Tibial nerve (tissue), 4 donors: Measurements from ENCODE around the gene BTBD2. TPM values are rescaled to one million over a fixed set of nuclear protein-coding genes. Genes with fewer than 3 reads are reported as not detected.

ENCODE experiments used
- DNase-seq, 2 donors: peaks; one replicate each; pipeline ENCODE4 v3.0.0-alpha.2; 2019; ENCODE audit warnings: low spot score in 2 of 2
- H3K27ac ChIP-seq, 4 donors: fragments of 200-600 bp; sonication (generic) in 3 of 4; one replicate each; pipeline ENCODE4 v1.5.1; 2017 to 2019; ENCODE audit warnings: mild to moderate bottlenecking in 1 of 4
- H3K27me3 ChIP-seq, 2 donors: fragments of 200-600 bp; sonication (generic) in 1 of 2; one replicate each; pipeline versions ENCODE4 v1.5.1 to v1.6.0; 2017 to 2019
- H3K36me3 ChIP-seq, 3 donors: fragments of 200-600 bp; sonication (generic); one replicate each; pipeline ENCODE4 v1.5.1; 2018 to 2019
- H3K4me1 ChIP-seq, 4 donors: fragments of 200-600 bp; sonication (generic) in 3 of 4; one replicate each; pipeline ENCODE4 v1.5.1; 2017 to 2019
- H3K4me3 ChIP-seq, 4 donors: fragments of 200-600 bp; sonication (generic) in 3 of 4; one replicate each; pipeline ENCODE4 v1.5.1; 2017 to 2019; ENCODE audit warnings: mild to moderate bottlenecking in 1 of 4, moderate library complexity in 1 of 4
- H3K9me3 ChIP-seq, 4 donors: fragments of 200-600 bp; sonication (generic) in 3 of 4; one replicate each; pipeline ENCODE4 v1.5.1; 2017 to 2019
- EP300 ChIP-seq, 2 donors: sonication (generic); formaldehyde crosslinking; IDR thresholded peaks; one replicate each; pipeline ENCODE4 v1.6.1; 2017; ENCODE audit warnings: antibody characterized with exemption in 2 of 2, mild to moderate bottlenecking in 1 of 2
- POLR2A ChIP-seq, 2 donors: fragments of 450-650 bp; IDR thresholded peaks; one replicate each; pipeline ENCODE4 v1.6.1; 2017; ENCODE audit warnings: antibody characterized with exemption in 2 of 2, mild to moderate bottlenecking in 2 of 2, moderate library complexity in 2 of 2
- WGBS, 2 donors: methylation state at CpG; one replicate each; pipeline ENCODE4 v1.1.5; 2018; 5-methylcytosine and 5-hydroxymethylcytosine counted together
- total RNA-seq, 4 donors: library from RNA; depleted of rRNA; stranded (reverse); fragments of >200 nt; gene quantifications; one replicate each; pipeline ENCODE4 v1.1.0, GENCODE V29; 2016
- TF ChIP-seq, protein P1 (sequence below), 5 experiments: fragments of 200-600 bp in 3 of 5; fragments of 450-650 bp in 2 of 5; sonication (generic) in 3 of 5; IDR thresholded peaks; one replicate each; pipeline ENCODE4 v1.5.1; 2016 to 2019; ENCODE audit warnings: antibody characterized with exemption in 5 of 5, mild to moderate bottlenecking in 3 of 5, moderate library complexity in 2 of 5

Gene BTBD2
- total RNA-seq, 4 donors from 2014 or later: 54.0 to 94.5 (median 73.5) TPM

DNA sequence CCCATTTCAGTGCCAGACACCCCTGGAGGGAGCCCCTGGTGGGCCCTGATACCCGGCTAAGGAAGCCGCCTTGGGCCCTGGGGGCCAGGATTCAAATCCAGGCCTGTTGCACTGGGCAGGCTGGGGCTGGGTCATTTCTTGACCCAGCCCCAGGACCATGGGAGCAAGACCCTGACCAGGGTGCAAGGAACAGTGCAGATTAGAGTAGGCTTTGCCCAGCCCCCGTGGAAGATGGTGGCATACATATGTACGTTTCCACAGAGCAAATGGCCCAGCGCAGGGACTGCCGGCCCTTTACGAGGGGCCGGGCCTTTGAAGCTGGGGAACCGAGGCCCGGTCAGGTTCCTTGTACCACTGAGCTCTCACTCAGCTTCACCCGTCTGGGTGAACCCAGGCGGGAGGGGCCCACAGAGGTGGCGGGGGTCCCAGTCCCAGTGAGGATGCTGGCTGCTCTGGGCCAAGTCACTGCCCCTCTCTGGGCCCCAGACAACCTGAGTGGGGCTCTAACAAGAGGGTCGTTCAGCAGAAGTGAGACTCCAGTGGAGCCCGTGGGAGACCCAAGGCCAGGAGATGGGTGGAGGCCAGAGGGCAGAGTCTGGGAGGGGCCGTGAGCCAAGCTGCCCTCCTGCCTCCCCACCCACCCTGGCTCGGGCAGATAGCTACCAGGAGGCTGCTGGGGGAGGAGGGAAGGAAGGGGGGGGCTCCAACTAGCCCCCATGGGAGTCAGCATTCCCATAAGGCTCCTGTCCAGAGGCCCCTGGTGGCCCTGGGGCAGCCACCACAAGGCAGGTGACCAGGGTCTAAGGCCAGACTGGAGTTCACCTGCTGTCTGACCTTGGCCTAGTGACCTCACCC, 32.8 kb upstream of the BTBD2 start:
- Histone ChIP-seq H3K27me3 (no peaks in the 10 kb centered on the region), H3K9me3 (no peaks in the 10 kb centered on the region), H3K36me3 (peaks cover 0 to 40% (median 9%) of the 10 kb centered on the region in 3 donors), H3K4me3 (peak overlapping the region; percentile 94 to 100 (median 98)), H3K4me1 (peaks cover 0 to 77% (median 73%) of the 10 kb centered on the region in 4 donors), H3K27ac (peak overlapping the region; percentile 99)
- 55 to 56% methylated on average over 16 to 17 of the region's 17 CpGs for WGBS, 2 donors
- DNase-seq: no peak
- TF ChIP-seq POLR2A (IDR thresholded peaks at IDR 0.05): no peak
- TF ChIP-seq, protein P1, sequence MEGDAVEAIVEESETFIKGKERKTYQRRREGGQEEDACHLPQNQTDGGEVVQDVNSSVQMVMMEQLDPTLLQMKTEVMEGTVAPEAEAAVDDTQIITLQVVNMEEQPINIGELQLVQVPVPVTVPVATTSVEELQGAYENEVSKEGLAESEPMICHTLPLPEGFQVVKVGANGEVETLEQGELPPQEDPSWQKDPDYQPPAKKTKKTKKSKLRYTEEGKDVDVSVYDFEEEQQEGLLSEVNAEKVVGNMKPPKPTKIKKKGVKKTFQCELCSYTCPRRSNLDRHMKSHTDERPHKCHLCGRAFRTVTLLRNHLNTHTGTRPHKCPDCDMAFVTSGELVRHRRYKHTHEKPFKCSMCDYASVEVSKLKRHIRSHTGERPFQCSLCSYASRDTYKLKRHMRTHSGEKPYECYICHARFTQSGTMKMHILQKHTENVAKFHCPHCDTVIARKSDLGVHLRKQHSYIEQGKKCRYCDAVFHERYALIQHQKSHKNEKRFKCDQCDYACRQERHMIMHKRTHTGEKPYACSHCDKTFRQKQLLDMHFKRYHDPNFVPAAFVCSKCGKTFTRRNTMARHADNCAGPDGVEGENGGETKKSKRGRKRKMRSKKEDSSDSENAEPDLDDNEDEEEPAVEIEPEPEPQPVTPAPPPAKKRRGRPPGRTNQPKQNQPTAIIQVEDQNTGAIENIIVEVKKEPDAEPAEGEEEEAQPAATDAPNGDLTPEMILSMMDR (IDR thresholded peaks at IDR 0.05): no peak
- no peak for TF ChIP-seq EP300 (IDR thresholded peaks at IDR 0.05)

DNA sequence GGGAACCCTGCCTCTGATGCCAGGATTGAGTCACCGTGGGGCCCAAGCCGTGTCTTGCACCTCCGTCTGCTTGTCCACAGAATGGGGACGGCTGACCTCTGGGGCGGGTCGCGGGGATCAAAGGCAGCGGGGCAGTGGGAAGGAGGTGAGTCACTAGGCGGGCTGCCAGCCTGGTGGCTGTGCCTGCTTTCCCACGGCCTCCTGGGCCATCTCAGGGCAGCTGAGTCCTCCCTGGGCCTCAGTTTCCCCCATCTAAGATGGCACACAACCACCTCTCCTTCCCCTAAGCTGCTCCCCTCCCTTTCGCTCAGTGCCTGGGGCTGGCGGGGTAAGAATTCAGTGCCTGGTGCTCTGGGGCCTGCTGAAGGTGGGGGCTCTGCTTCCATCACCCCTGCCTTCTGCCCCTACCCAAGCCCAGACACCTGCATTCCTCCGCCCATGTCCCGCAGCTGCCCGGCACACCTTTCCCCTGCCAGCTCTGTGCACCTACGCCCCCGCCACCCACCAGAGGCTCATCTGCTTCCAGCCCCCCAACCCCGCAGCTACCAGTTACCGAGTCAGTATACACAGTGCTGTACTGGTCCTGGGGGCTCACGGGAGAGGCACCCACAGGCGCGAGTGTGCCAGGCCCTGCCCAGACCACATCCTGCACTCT, 32.1 kb upstream of the BTBD2 start:
- no peak for DNase-seq
- no peaks in the 10 kb centered on the region for H3K27me3 ChIP-seq
- TF ChIP-seq, protein P1 (IDR thresholded peaks at IDR 0.05): no peak
- TF ChIP-seq POLR2A (IDR thresholded peaks at IDR 0.05): no peak
- no peak for TF ChIP-seq EP300 (IDR thresholded peaks at IDR 0.05)
- no peaks in the 10 kb centered on the region for H3K9me3 ChIP-seq
- H3K36me3 ChIP-seq: peaks cover 0 to 47% (median 14%) of the 10 kb centered on the region in 3 donors
- 58 to 63% methylated on average over 19 to 22 of the region's 22 CpGs for WGBS, 2 donors
- H3K4me3 ChIP-seq: peak overlapping the region in 3 of 4 donors; percentile 1 to 99 (median 96)
- H3K4me1 ChIP-seq: peaks cover 0 to 84% (median 80%) of the 10 kb centered on the region in 4 donors
- peak overlapping the region; percentile 99 for H3K27ac ChIP-seq

DNA sequence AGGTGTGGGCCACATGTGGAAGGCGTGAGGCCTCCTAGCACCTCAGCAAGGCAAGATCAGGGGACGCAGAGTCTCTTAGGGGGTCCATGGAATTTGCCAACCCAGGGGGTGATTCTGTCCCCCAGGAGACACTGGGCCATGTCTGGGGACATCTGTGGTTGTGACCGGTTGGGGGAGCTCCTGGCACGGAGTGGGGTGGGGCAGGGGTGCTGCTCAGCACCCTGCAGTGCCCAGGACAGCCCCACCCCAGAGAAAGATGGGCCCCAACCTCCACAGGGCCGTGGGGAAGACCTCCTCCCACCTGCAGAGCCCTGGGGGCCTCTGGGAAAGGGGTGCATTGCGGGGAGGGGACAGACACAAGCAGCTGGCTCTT, 31.5 kb upstream of the BTBD2 start:
- peak overlapping the region; percentile 99 for H3K27ac ChIP-seq
- H3K4me3 ChIP-seq: peak overlapping the region in 2 of 4 donors; percentile 96 to 99
- 75 to 90% methylated on average over 2 to 4 of the region's 6 CpGs for WGBS, 2 donors
- H3K36me3 ChIP-seq: peaks cover 0 to 51% (median 15%) of the 10 kb centered on the region in 3 donors
- TF ChIP-seq EP300 (IDR thresholded peaks at IDR 0.05): no peak
- no peak for TF ChIP-seq POLR2A (IDR thresholded peaks at IDR 0.05)
- TF ChIP-seq, protein P1 (IDR thresholded peaks at IDR 0.05): no peak
- no peaks in the 10 kb centered on the region for H3K9me3 ChIP-seq
- peaks cover 0 to 84% (median 81%) of the 10 kb centered on the region in 4 donors for H3K4me1 ChIP-seq
- no peak for DNase-seq
- no peaks in the 10 kb centered on the region for H3K27me3 ChIP-seq

DNA sequence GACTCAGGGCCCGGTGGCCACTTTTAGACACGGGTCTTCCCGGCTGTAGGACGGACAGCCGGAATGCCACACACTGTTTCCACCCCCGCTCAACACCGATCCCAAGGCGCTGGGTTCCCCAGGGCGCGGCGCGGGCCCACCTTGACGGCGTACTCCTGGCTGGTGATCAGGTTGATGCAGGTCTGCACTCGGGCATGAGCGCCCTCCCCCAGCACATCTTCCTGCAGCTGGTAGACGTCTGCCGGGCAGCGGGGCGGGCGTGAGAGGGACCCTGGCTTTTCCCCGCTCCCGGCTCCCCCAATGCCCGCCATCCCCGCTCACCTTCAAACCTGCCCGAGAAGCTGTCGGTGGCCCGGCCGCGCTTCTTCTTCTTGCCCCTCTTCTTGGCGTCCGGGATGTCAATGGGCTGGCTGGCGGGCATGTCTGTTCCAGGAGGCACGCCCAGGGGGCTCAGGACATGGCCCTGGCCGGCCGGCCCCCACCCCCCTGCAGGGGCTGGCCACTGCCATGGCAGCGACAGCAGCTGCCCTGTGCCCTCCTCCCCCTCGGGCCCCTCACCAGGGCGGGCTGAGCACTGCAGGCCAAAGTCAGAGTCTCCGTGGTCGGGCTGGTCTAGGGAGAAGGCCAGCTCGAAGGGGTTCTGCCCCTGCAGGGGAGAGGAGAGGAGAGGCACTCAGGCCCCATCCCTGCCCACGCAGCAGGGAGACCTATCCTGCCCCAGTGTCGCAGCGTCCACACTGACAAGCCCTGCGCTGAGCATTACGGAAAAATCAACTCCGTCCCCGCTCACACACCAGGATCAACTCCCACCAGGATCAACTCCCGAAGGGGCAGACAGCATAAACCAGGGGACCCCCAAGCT, 30.8 kb upstream of the BTBD2 start:
- peak overlapping the region; percentile 99 for H3K27ac ChIP-seq
- H3K27me3 ChIP-seq: no peaks in the 10 kb centered on the region
- DNase-seq: no peak
- peaks cover 0 to 84% (median 81%) of the 10 kb centered on the region in 4 donors for H3K4me1 ChIP-seq
- WGBS, 2 donors: 75 to 80% methylated on average over 46 to 50 of the region's 50 CpGs
- TF ChIP-seq POLR2A (IDR thresholded peaks at IDR 0.05) (no peak), EP300 (IDR thresholded peaks at IDR 0.05) (peak in 1 of 2 donors; percentile 25)
- peaks cover 0 to 57% (median 19%) of the 10 kb centered on the region in 3 donors for H3K36me3 ChIP-seq
- no peaks in the 10 kb centered on the region for H3K9me3 ChIP-seq
- H3K4me3 ChIP-seq: peak overlapping the region in 1 of 4 donors; percentile 13

DNA sequence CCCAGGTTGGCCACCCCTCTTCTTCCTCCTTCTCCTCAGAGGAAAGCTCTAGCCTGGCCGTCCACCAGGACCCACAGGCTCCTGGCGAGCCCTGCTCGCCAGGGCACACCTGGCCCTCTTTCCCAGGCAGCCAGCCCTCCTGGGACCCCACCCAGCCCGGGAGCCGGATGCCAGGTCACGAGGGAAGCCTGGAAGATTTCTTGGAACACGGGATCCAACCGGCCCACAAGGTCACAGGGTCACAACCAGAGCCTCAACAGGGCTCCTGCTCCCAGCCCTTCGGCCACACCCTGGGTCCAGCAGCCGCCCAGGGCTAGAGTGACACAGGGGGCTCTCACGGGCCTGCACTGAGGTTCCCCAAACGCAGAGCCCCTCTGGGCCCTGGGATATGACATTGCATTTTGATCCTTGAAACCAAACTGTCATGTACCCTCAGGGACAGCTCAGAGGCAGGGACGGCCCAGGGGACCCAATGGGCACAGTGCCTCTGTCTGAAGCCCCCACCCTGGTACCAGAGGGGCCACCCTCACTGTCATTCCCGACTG, 30.1 kb upstream of the BTBD2 start:
- 55 to 58% methylated on average over 11 to 14 of the region's 14 CpGs for WGBS, 2 donors
- TF ChIP-seq, protein P1 (IDR thresholded peaks at IDR 0.05): no peak

More for the DNA sequence above, 30.1 kb upstream of the BTBD2 start:
- no peaks in the 10 kb centered on the region for H3K9me3 ChIP-seq
- H3K36me3 ChIP-seq: peaks cover 0 to 64% (median 26%) of the 10 kb centered on the region in 3 donors
- no peak for DNase-seq
- H3K4me1 ChIP-seq: peaks cover 0 to 91% (median 87%) of the 10 kb centered on the region in 4 donors
- H3K27me3 ChIP-seq: no peaks in the 10 kb centered on the region
- peak overlapping the region; percentile 99 for H3K27ac ChIP-seq
- peak overlapping the region in 1 of 4 donors; percentile 8 for H3K4me3 ChIP-seq
